RPMI8226 (cell line): ENCODE measurements around the gene PIK3R5.
"Not testable (repeated sequence)": the region's sequence is repeated elsewhere in the genome, so short reads cannot be mapped to it uniquely, and the experiment has no call there.

Source experiments
- DNase-seq: peaks from one replicate; pipeline ENCODE4 v3.0.0-alpha.2; 2015

The PIK3R5 gene

DNA sequence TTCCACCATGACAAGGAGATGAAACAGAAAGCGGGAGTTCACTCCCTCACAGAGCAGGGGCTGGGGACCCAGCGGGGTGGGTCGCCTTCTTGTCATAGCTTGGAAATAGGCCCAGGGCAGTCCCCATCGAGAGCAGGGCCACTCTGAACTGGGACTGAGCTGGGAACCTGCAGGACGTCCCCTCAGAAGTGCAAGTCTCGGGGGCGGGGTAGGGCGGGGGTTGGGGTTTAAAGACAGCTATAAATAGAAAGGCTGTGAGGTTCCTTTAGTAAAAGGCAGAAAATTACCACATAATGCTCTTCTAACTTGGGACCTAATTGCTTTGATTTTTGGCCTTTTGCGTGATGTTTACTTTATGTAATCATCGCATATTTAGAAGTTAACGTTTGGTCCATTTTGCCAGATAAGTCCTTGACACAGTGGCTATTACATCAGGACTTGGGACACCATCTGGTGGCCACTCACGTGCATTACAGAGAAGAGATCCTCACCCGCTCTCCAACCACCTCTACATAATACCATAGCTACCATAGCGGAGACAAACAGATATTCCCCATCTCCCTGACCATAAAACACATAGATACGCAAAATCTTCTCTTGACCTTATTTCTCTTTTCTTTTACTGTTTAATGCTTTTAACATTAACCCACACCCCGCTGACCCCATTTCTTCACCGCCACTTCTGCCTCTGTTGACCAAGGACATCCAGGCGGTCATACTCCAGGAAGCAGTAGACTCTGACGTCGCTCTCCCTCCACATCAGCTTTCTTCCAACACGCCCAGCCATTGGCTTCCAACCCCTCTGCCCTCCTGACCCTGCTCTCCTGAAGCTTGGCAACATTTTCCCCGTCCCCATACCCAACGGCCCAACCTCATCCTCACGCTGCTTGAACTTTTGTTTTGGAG, 70.6 kb downstream of the PIK3R5 start:
- DNase-seq, result peak; percentile 48

DNA sequence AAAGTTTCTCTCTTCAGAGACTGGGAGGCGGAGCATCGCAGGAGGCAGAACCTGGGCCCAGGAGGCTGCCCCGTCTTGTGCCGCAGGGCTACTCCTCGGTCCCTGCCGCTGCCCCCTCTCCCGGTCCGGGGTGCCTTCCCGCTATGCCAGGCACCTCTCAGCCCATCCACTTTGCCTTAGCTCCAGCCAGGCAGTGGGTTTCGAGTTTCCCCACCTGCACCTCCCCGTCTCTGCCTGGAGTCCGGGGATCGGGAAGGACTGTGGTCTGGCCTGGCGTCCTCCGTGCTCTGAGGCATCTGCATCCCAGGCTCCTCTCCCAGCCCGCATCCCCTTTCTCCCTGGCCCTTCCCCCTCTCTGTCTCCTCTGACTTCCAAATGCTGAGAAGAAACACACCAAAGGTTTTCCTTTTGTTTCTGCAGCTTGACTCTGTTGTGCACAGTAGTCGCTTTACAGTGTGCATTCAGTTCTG, 71.3 kb downstream of the PIK3R5 start:
- DNase-seq, result no peak

DNA sequence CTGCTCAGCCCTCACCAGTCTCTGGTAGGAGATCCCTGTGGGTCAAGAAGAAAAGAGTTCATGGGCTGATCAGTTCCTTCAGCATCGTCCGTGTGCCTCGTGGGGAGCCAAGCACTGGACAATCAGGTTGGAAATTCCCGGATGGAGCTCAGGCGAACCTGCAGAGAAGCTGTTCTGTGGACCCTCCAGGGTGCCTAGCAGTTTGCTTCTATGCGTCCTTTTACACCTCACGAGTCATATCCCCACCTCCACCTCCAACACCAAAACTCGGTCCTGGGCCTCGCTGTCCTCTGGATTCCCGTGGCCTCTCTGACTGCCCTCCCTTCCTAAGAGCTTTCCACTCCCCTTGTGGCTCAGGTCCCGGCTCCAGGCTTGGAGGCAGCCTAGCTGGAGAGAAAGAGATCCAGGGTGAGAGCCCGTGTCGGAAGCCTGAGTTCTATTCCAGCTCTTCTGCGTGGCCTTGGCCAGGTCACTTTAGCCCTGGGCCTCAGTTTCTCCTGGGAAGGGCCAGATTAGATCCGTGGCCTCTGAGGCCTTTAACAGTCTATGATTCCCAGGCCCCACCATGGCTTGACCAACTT, 71.8 kb downstream of the PIK3R5 start:
- DNase-seq, result no peak

DNA sequence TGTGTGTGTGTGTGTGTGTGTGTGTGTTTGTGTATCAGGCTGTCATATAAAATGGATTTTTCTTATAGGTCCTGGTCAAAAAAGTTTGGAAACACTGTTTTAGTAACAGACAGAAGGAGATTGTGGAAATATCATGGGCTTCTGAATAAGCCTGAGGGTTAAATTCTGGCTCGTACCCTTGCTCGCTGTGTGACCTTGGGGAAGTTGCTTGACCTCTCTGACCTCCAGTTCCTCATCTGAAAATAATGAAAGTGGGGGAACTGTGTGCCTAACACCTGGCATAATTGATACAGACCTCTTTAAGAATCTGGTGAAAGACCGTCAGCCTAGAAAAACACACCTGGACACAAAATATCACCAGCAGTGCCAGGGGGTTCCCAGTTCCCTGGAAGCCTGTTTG, 72.4 kb downstream of the PIK3R5 start:
- DNase-seq, result no peak

DNA sequence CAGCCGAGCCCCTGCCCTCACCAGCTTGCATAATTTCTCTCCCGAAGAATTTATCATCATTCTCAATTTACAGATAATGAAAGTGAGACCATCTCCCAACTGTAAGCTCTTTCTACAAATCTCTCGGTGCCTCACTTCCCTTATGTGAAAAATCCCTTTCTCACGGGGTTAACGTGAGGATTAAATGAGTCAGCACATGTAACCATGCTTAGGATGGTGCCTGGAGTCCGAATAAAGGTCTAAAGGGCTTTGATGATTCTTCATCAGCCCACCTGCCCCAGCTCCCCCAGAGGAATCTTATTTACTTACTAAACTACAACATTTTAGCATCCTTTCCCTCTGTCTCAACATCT, 73.2 kb downstream of the PIK3R5 start:
- DNase-seq, result peak; percentile 12

DNA sequence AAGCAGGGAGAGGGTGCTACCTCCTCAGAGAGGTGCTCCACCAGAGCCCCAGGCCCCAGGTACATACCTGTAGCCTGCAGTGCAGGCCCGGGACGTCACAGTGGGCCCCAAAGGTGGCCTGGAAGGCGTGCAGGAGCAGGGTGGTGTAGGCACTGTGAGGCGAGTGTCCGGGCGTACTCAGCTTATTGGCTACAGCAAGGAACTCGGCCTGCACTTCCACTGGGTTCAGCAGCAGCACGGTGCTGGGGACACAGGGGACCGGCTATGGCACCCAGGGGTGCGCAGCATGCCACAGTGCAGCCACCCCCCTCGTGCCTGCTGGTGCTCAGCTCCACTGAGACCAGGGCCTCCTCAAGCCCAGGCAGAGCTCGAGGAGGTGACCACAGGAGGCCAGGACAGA, 74.8 kb downstream of the PIK3R5 start:
- DNase-seq, result no peak

DNA sequence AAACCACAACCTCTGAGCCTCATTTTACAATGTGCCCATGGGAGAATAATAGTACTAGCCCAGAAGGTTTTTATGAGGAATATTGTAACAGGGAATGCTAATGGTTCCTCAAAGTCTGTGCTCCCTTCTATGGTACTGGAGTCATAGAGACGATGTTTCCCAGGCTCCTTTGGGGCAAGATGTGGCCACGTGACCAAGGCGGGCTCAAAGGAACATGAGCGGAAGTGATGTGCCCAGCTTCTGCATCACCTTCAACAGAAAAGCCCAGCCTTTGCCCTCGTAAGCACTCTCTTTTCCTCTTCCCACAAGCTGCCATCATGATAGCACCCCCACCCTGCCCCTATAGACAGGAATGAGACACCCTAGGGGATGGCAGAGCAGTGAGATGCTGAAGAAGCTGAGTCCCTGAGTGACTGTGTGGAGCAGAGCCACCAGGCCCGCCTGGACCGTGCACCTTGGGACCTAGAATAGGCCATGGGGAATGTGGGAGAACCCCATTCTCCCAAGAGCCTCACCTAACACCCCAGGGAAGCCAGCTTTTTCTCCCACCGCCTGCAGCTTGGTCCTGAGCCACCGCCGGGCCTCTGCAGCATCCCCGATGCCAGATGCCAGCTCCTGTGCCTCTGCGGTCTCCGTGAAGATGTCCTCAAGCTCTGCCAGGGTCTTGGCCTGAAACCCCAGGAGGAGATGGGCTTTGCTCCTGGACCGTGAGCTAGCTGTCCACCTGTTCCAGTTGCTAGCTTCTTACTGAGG, 75.9 kb downstream of the PIK3R5 start:
- DNase-seq, result no peak

DNA sequence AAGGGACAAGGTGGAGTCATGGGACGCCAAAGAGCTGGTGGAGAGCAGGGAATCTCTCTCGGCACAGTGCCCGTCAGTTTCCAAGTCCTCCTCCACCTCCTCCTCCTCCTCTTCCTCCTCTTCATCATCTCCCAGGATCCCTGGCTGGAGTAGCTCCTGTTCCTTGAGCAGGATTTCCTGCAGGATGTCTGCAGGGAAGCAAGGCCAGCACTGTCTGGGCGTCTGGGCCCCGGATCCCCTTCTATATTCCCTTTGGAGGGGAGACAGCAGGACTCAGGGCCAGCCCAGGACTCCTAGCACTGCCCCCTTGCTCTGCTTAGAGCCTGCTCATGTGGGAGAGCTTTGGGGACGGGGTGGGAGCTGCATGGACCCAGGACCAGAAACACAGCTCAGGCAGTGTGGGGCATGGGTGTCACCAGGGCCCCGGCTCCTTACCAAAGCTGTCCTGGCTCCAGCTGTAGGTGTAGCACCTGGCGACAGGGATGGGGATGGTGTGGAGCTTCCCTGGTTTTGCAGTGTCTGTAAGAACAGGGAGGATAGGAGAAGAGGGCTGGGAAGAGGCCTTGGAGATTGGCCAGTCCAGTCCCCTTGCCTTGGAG, 76.7 kb downstream of the PIK3R5 start:
- DNase-seq, result no peak

DNA sequence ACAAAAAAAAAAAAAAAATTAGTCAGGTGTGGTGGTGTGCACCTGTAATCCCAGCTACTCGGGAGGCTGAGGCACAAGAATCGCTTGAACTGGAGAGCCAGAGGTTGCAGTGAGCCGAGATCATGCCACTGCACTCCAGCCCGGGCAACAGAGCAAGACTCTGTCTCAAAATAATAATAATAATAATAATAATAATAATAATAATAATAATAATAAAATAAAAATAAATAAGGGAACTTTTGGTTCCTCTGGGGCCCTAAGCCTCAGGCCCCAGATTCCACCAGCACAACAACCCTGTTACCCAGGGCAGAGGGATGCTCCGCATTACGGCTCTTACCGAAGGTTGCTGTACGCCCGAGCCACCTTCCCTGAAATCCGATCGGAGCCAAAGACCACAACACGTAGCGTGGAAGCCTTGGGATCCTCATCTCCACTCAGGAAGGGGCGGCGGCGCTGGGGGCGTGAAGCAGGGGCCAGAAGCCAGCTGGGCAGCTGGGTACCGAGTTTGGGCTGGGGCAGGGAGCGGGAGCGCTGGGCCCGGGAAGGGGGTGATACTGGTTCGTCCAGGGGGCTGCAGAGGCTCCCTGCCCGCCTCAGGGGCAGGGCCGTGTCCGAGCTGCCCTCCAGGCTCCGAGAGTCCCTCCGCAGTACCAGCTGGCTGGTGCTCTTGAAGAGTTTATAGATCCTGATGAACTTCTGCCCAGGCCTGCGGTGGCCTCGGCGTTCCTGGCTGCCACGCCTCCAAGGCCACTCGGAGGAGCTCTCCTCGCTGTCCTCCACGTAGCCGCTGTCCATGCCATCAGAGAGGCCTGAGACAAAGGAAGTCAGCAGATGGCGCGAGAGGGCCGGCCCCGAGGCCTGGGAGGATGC, 77.4 kb downstream of the PIK3R5 start:
- no peak for DNase-seq

DNA sequence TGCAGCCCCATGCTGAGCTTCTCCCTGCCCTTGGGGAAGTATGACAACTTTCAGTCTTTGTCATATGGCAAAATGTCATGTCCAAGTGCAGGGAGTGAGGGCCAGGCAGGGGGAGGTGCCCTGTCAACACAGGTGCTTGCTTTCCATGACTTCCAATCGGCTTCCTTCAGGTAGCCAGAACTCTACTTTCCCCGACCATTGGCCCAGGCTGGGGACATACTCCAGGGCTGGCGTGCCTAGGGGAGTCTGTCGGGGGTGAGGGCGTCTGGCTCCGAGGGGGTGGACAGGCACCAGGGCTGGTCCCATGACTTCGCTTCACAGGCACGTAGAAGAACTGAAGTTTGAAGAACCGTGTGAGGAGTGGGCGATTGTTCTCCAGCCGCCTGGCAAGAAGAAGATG, 78.2 kb downstream of the PIK3R5 start:
- DNase-seq, result no peak

DNA sequence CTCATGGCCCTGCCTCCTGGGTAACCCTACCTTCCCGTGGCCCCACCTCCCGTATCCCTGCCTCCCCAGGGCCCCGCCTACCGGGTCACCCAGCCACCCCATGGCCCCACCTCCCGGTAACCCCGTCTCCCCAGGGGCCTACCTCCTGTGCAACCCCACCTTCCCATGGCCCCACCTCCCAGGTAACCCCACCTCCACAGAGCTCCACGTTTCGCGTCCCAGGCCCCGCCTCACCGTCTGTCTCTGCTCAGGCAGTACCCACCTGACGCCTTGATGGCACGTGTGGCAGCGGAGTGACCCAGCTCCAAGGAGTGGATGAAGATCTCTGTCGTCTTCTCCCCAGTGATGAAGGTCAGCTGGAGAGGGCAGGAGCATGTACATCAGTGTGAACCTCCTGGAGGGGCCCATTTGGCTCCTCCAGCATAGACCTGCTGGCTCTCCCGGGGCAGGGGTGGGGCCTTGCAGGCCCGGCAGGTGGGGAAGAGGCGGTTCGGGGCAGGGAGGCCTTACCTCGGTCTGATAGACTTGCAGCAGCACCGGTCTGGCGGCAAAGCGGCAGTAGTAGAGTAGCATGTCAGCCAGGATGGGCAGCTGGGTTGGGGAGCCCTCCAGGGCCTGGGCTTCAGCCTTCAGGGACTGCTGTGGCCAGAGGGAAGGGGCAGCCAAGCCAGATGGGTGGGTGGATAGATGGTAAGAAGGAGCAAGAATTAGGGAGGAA, 79.4 kb downstream of the PIK3R5 start:
- no peak for DNase-seq

DNA sequence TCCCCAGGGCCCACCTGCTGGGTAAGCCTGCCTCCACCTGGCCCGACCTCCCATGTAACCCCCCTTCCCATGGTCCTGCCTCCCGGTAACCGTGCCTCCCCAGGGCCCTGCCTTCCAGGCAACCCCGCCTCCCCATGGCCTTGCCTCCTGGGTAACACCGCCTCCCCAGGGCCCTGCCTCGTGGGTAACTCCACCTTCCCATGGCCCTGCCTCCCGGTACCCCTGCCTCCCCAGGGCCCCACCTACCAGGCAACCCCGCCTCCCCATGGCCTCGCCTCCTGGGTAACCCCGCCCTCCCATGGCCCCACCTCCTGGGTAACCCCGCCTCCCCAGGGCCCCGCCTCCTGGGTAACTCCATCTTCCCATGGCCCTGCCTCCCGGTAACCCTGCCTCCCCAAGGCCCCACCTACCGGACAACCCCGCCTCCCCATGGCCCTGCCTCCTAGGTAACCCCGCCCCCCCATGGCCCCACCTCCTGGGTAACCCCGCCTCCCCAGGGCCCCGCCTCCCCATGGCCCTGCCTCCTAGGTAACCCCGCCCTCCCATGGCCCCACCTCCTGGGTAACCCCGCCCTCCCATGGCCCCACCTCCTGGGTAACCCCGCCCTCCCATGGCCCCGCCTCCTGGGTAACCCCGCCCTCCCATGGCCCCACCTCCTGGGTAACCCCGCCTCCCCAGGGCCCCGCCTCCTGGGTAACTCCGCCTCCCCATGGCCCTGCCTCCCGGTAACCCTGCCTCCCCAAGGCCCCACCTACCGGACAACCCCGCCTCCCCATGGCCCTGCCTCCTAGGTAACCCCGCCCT, 80.1 kb downstream of the PIK3R5 start:
- not testable (repeated sequence) for DNase-seq

DNA sequence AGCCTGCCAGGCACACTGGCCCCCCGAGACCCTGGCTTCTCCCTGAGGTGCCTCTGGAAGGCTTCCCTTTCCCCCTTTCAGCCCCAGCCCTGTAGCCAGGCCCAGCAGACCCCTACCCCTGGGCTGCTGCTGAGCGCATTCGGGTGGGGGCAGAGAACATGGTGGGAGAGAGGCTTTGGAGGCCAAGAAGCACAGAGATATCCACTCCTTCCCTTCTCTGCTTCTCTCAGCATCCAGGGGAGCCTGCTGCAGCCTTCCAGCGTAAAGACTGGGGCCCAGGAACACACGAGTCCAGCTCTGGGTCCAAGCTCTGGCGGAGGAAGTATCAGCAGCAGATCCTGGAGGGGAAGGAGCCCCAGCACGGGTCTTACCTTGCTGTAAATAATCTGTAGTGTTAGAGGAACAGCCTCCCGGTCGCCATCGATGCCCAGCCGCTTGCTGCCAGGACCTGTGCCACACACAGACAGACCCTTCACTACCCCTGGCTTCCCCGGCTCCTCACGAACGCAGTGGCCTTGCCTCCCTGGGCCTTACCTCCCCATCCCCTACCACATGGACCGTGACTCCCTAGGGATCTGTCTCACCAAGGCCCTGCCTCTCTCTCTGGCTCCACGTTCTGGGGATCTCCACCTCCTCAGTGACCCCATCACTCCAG, 81.0 kb downstream of the PIK3R5 start:
- DNase-seq, result no peak

DNA sequence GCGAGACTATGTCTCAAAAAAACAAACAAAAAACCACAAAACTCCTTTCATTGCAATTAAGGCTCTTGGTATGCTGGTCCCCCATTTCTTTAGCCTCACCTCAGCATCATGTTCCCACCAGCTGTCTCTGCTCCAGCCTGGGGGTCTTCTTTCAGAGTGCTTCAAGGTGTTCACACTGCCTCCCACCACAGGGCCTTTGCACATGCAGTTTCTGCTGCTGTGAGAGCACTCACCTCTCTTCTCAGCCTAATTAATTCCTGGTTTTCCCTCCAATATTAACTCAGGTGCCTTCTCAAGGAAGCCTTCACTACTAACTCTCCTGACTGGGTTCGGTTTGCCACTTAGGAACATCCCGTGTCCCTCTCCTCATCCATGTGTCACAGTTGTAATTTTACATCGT, 82.2 kb downstream of the PIK3R5 start:
- DNase-seq, result no peak

DNA sequence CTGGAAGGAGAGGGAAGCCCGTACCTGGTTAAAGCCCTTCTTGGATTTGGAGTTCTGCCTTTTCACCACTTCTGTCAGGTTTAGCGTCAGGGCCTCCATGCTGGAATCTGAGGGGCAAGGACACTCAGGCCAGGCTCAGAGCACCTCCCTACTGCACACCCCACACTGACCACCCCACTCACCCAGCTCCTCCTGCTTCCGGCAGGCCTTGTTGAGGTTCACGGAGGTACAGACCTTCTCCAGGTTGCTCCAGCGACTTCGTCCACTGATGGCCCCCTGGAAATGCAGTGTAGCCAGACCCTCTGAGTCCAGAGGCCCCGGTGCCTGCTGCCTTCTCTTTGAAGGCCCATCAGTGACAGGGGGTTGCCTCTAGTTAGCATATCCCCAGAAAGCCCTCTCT, 83.9 kb downstream of the PIK3R5 start:
- DNase-seq, result no peak

DNA sequence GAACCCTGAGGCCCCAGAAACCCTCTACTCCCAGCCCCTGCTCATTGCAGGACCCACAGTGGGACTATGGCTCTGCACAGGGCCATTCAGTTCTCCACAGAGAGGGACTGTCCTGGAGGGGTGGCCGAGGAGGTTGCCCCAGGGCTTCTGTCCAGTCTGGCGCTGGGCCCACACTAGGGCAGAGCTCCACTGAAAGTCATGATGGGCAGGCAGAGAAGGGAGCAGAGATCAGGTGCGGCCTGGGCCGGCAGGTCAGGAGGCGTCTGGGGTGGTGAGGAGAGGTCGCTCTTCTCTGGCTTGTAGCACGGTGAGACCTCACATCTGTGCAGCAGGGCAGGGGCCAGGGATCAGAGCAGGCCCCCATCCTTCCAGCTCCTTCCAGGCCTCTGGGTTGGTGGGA, 85.0 kb downstream of the PIK3R5 start:
- DNase-seq, result no peak

DNA sequence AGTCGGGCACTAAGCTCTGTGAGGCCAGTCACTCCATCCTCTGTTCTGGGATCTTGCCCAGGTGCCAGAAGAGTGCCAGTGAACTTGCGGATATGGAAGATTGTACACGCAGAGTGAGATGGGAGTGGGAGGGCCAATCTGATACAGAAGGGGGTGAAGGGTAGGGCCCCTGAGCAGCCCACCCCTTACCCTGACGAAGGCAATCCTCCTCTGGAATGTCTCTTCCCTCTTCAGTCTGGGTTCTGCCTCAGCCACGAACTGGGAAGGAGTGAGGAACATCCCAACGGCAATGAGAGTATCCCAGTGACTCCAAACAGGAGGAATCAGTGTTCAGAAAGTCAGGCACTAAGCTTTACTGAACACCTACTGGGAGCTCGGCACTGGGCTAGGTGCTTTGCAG, 86.1 kb downstream of the PIK3R5 start:
- no peak for DNase-seq

DNA sequence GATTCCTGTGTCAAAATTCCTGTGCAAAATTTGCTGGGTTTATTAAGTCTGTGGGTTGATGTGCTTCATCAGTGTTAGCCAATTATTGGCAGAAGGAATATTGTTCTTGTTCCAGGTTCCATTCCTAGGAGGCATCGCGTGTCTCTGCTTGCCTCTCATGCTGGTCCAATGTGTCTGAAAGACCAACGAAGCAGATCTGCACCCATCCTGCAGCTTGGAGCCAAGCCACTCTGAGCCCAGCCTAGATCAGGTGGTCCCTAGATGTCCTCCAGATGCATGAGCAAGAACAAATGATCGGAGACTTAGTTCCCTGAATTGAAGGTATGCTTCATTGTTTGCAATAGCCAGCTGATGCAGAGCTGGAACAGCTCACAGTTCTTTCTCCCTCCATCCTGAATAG, 87.5 kb downstream of the PIK3R5 start:
- no peak for DNase-seq

DNA sequence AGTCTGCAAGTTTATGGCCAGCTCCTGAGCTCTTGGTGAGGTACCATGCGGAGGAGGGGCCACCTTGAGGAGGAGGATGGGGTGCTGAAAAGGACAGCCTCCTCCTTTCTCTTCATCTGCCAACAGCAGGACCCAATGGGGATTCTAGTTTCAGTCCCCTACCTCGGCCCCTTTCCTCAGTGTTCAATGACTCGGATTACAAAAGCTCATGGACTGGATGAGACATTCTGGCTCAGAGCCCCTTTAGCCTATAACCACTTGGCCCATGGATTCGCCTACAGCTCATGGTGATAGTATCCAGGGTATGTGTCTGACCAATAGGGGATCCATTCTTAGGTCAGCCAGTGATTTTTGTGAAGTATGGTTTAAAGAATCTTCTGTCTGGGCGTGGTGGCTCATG, 89.5 kb downstream of the PIK3R5 start:
- DNase-seq, result no peak

DNA sequence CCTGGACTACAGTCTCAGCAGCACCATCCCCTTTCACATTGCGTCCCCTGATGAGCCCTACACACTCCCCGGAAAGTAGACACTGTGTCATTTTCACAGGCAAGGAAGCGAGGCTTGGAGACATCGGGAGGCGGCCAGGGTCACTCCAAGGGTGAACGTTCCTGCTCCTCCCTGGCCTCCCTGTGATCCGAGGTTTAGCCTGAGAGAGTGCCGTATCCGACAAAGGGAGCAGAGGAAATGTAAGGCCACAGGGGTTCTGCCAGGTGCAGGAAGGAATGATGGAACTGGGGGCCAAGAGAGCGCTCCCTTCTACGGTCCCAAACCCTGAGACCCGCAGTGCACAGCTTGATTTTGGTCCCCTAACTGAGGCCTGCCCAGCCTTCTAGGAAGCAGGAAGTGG, 90.1 kb downstream of the PIK3R5 start:
- DNase-seq, result no peak
